ENCODE results near the gene NTSR1. TPM values are rescaled to one million over a fixed set of nuclear protein-coding genes. Genes with fewer than 3 reads are reported as not detected.

Gene NTSR1
- total RNA-seq, 2 experiments from 2014 or later, result not detected

DNA sequence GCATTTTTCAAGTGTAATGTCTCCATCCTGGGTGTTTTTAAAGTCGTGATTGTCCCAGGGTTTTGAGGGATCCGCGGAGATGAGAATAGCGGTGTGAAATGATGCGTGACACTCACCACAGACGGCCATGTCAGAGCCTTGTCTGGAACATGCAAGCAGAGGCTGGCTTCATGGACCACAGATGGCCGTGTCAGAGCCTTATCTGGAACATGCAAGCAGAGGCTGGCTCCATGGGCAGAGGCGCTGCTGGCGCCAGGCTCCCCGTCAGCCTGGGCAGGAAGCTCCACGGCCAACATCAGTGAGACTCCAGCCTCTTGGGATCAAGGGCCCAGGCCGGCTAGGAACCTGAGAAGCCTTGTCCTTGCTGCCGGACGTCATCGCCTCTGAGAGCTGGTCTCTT is 80.0 kb downstream of the NTSR1 start:
- POLR2A ChIA-PET, result no interaction called here

DNA sequence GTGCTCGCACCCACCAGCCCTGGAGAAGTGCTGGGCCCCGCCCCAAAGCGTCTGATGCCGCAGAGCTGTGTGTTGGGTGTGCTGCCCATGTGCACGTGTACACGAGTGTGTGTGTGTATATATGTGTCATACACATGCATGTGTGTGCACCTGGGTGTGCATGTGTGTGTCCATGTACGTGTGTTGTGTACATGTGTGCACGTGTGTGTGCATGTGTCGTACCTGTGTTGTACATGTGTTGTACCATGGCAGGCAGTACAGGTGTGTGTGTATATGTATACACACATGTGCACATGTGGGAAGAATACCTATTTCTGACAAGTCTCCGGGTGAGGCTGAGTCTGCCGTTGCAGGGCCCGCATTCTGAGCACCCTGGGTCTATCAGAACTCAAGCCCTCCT is 81.4 kb downstream of the NTSR1 start:
- ChIA-PET POLR2A (no interaction called here), CTCF (interaction anchor here (0.9 to 1.3 kb wide), 2 partner anchors 148 to 380 kb away, joined by 3 read pairs; partner anchors contain the start of gene SLCO4A1)

More for the DNA sequence above, 80.0 kb downstream of the NTSR1 start:
- CTCF ChIA-PET, result interaction anchor here (0.7 to 1.6 kb wide), 3 partner anchors 19 to 172 kb away, joined by 3 read pairs; no protein-coding TSS in a partner anchor

DNA sequence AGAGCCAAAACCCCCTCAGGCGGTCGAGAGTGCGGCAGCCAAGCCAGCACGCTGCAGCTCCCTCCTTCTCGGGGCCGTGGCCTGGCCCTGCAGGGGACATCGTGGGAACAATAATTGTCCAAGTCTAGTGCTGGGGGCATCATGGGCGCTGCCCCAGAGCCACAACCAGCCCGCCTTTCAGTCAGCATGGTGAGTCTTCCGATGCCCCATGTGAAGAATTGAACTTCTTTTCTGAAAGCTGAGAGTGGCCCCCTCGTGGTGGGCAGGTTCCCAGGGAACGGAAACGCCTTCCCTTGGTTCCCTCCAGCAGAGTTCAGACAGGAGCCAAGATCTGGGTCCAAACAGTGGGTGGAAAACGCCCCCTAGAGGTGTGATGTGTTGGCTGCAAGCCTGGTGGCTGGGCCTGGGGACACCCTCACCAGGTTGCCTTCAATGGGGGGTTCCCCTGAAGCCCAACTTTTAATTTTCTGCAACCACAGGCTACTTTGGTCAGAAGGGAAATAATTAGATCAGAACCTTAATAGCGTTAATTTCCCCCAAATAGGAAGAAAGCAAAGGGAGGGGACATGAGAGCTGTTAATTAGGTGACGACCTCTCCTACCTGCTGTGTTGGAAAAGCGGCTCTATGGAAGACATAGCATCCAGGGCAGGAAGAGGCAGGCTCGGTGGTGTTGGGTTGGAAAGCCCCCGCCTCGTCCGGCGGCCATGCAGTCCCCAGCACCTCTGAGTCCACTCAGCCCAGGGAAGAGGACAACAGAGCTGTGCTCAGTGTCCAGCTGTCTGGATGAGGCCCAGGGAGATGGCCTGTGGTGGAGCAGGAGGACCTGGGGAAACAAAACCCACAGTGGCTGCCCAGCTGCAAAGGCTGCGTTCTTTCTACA is 82.9 kb downstream of the NTSR1 start:
- ChIA-PET CTCF (interaction anchor here (0.7 to 2.3 kb wide), 26 partner anchors 9 to 290 kb away, joined by 3 to 21 read pairs (median 4); partner anchors contain the start of genes NTSR1 and SLCO4A1), POLR2A (no interaction called here)

DNA sequence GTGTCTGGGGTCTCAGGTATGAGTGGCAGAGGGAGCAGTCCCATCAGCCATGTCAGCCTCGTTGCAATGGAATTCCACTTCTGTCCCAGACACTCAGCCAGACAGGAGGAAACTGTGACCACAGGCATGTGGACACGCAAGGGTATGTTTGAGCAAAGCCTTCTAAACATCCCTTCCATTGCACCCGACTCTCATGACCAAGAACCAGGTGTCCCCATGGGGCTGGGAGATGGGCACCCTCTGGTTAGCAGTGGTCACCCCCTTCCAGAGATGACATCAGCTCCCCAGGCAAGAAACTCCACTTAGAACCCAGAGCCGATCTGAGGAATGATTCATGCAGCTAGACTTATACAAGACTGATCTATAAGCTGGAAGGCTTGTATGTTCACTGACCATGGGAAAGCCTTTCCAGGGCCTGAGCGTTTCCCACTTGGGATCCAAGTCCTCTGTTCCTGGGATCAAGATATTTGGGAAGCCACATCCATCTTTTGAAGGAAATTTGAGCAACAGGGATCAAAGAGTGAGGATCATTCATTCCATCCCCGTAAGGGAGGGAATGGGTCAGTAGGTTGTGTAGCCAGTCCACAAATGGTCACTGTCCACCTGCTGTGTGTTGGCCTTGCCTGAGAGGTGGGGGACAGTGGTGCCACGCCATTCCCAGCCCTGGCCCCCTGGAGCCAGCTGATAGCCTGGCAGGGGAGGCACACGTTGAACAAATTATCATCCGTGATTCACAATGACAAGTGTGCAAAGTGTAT is 83.7 kb downstream of the NTSR1 start:
- ChIA-PET POLR2A (interaction anchor here (0.6 kb wide), 1 partner anchor 52 kb away, joined by 3 read pairs; no protein-coding TSS in a partner anchor), CTCF (interaction anchor here (0.7 to 2.3 kb wide), 16 partner anchors 11 to 175 kb away, joined by 3 to 21 read pairs (median 4); partner anchors contain the start of gene NTSR1)

DNA sequence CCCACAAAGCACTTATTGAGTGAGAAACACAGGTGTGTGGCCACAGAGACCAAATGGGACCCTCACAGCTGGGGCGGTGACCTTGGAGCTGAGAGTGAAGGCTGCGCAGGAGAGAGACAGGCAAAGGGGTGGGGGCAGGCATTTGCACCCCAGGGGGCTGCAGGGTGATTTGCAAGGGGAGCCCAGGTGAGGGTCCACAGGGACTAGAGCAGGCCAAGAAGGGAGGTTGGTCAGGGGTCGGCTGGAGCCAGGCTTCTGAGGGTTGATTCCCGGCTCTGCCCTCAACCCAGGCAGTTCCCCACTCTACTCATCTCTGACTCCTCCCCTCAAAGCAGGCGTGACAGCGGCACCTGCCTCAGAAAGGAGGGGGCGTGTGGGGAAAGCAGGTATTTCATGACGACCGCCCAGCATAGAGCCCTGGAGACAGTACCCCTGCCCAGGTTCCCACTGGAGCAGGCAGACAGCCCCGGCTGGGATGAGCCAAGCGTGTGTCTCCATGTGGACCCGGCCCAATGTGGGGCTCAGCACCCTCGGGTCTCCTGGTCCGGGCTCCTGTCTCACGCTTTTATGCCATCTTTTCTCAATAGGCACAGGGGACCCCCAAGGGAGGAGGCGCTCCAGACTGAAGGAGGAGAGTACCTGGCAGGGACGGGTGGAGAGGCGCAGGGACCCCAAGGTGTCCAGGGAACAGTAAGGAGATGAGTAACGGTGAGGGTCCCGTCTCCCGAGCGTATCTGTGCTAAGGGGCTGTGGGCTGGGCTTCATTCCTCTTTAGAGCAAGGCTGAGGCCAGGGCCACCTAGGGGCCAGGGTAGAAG is 84.5 kb downstream of the NTSR1 start:
- ChIA-PET CTCF (interaction anchor here (1.0 to 4.6 kb wide), 11 partner anchors 15 to 383 kb away, joined by 3 to 21 read pairs (median 3); partner anchors contain the start of gene SLCO4A1), POLR2A (interaction anchor here (0.6 to 1.4 kb wide), 2 partner anchors 53 to 65 kb away, joined by 3 read pairs; no protein-coding TSS in a partner anchor)

DNA sequence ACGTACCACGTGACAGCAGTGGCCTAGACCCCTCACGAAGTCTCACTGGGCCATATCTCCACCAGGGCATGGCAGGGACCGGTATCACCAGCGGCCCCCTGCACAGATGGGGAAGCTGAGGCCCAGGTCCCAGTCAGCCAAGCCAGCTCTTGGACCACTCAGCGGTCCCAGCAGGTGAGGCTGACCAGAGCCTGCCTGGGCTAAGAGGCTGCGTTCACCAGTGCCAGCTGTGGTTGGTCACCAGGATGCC is 85.0 kb downstream of the NTSR1 start:
- CTCF ChIA-PET, result interaction anchor here (1.0 to 4.6 kb wide), 7 partner anchors 11 to 383 kb away, joined by 3 to 20 read pairs (median 4); partner anchors contain the start of genes OGFR and SLCO4A1

DNA sequence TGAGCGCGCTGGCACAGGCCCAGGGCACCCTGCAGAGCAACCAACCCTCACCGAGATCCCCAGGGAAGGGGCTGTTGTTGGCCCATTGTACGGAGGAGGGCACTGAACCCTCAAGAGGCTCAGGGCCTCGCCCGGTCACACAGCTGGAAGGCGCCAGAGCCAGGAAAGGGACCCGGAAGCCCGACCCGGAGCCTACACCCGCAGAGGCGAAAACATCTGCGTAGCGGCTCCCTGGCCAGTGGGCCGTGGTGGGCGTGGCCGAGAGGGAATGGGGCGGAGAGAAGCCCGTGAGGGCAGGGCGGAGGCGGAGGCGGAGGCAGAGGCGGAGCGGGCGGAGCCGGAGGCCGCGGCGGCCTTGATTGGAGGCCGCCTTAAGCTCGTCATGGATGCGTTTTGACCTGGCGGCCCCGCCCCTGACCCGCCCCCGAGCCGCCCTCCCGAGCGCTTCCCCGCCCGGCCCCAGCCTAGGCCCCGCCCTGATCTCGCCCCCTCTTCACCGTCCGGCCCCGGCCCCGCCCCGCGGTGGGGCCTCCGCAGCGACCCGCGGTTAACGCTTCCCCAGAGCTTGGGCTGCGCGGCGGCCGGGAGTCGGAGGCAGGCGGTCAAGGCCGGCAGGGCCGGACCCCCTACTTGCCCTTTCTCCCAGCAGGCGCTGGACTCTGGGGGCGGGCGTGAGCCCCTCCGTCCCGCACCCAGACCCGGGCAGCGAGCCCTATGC is 85.5 kb downstream of the NTSR1 start:
- CTCF ChIA-PET, result interaction anchor here (0.9 to 4.6 kb wide), 9 partner anchors 10 to 384 kb away, joined by 3 to 20 read pairs (median 4); partner anchors contain the start of genes OGFR and SLCO4A1

More for the DNA sequence above, 85.0 kb downstream of the NTSR1 start:
- POLR2A ChIA-PET, result interaction anchor here (1.4 to 2.2 kb wide), 3 partner anchors 11 to 152 kb away, joined by 3 to 7 read pairs (median 4); partner anchors contain the start of genes OGFR and SLCO4A1

DNA sequence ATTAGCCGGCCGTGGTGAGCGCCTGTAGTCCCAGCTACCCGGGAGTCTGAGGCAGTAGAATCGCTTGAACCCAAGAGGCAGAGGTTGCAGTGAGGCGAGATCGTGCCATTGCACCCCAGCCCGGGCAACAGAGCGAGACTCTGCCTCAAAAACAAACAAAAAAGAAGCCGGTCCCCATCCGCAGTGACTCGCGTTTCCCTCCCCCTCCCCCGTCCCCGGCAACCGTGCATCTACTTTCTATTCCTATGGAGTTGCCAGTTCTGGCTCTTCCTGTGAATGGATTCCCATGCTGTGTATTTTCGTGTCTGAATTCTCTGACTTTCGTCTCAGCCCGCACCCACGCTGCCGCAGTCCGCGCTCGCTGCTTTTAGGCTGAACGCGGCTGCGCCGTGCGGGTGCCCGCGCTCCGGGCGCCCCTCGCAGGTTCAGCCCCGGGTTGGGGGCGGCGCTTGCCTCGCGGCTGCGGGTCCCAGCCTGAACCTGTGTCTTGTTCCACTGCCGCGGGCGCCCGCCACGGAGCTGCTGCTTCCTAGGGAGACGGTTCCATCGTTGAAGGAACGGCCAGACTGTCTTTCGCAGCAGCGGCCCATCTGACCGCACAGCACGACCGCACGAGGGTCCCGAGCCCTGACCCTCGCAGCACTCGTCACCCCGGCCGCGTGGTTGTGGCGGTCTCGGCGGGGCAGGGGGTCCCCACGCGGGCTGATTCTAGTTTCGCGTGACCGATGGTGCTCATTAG is 86.6 kb downstream of the NTSR1 start:
- ChIA-PET CTCF (interaction anchor here (1.2 to 4.6 kb wide), 3 partner anchors 13 to 192 kb away, joined by 4 to 20 read pairs (median 5); no protein-coding TSS in a partner anchor), POLR2A (interaction anchor here (0.6 to 2.2 kb wide), 4 partner anchors 10 to 225 kb away, joined by 4 to 7 read pairs (median 4); partner anchors contain the start of genes OGFR and SLCO4A1)

More for the DNA sequence above, 85.5 kb downstream of the NTSR1 start:
- POLR2A ChIA-PET, result interaction anchor here (0.6 to 2.2 kb wide), 5 partner anchors 11 to 152 kb away, joined by 3 to 7 read pairs (median 4); partner anchors contain the start of genes OGFR and SLCO4A1

DNA sequence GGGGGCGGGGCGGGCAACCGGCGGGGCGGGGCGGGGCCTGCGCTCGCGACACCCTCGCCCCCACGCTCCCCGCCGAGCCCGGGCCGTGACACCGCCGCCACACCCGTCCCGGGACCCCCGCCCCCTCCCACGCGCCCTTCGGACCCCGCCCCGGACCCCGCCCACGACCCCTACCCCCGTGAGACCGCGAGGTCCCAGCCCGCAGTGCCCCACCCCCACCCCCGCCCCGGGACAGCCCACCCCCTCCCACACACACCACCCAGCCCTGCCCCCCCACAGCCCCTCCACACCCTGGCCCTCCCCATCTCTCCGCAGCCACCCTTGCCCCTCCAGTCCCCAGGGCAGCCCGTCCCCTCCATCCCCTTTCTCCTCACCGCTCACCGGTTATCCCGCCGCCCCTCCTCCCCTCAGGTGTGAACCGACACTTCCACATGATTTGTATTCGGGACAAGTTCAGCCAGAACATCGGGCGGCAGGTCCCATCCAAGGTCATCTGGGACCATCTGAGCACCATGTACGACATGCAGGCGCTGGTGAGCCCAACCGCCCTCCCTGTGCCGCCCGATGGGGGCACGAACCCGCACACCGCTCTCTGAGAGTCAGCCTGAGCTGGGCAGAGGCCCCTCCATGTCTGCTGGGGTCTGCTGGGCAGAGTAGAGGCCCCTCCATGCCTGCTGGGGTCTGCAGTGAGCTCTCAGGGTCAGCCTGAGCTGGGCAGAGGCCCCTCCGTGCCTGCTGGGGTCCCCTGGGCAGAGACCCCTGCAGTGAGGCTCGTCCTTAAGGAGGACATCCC is 88.3 kb downstream of the NTSR1 start:
- CTCF ChIA-PET, result interaction anchor here (4.6 kb wide), 1 partner anchor 11 kb away, joined by 20 read pairs; no protein-coding TSS in a partner anchor
- POLR2A ChIA-PET, result interaction anchor here (1.0 kb wide), 1 partner anchor 11 kb away, joined by 3 read pairs; no protein-coding TSS in a partner anchor

DNA sequence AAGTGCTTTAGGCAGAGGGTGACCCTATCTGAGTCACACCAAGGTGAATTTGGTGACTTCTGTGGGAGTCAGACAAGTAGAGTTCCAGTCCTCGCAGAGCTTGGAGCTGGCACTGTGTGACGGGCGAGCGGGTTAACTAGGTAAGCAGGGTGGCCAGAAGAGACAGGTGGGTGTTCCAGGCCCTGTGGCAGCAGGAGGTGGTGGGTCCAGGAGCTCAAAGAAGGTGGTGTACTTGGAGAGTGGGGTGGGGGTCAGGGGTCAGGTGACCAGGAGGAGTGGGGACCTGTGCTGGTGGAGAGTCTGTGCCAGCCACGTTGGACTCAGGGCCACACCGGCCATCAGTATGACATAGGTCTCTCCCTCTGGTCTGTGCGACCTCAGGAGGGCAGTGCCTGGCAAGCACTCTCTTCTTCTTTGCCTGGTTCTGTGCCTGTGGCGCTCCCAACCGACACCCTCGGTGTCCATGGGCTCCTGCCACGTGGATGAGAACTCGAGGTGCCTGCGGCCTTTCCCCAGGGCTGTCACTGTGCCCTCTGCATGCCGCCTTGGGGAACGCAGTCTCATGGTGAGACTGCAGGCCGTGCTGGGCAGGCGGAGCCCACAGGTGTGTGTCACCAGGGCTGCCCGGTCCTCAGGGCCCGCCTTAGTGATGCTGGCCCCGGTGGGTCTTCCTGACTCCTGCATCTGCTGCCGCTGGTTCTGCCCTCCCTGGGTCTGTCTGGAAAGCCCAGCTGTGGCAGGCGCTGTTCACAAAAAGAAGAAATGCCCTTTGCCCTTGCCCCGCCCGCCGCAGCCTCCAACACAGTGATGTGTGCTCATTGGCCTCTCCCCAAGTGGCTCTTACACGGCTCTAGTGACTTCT is 89.3 kb downstream of the NTSR1 start:
- POLR2A ChIA-PET, result no interaction called here

DNA sequence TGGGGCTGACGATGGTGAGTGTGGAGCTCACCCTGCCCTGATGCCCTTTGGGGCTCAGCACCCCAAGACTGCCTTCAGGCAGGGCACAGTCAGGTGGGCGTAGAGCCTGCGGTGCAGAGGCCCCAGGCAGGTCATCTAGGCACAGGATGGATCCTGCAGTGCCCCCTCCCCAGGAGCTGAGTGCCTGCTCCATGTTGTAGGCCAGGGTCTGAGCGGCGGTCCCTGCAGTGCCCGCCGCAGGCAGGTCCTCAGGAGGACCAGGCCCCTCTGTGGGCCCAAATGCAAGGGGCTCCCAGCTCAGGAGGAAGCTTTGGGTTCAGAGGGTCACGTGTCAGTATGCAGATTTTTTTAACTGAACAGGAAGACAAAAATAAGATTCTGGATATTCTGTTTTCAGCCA is 90.4 kb downstream of the NTSR1 start:
- POLR2A ChIA-PET, result no interaction called here

More for the DNA sequence above, 89.3 kb downstream of the NTSR1 start:
- CTCF ChIA-PET, result interaction anchor here (4.6 kb wide), 1 partner anchor 10 kb away, joined by 20 read pairs; no protein-coding TSS in a partner anchor

DNA sequence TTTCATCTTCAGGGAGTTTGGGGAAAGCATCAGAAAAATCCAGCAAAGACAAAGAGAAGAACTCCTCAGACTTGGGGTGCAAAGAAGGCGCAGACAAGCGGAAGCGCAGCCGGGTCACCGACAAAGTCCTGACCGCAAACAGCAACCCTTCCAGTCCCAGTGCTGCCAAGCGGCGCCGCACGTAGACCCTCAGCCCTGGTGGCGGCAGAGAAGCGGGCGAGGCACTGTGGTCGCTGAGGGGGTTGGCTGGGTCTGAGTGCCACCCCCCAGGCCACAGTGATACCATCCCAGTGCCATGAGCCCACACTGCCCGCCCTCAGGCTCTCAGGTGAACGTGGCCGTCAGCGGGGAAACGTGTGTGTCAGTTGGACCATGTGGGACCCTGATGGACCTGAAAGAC is 90.8 kb downstream of the NTSR1 start:
- CTCF ChIA-PET, result interaction anchor here (0.6 to 0.9 kb wide), 2 partner anchors 9 to 611 kb away, joined by 3 read pairs; no protein-coding TSS in a partner anchor
- POLR2A ChIA-PET, result no interaction called here

More for the DNA sequence above, 90.4 kb downstream of the NTSR1 start:
- CTCF ChIA-PET, result interaction anchor here (0.6 to 0.9 kb wide), 2 partner anchors 9 to 611 kb away, joined by 3 read pairs; no protein-coding TSS in a partner anchor

DNA sequence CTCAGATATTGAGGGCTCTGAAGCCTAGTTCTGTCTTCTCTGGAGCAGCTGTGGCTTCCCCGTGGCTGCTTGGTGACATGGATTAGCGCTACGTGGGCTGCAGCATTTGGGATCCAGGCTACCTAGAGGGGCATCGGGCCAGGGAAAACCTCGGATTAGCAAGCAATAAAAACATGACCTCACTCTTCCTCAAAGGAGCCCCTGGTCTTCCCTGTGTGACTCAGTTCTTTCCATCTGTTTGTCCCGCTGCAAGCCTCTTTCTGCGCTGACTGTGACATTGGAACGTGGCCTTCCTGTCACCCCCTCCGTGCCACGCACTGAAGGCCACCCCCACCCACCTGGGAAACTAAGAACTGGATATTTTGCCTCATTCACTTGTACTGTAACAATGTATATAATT is 91.2 kb downstream of the NTSR1 start:
- ChIA-PET CTCF (interaction anchor here (0.6 kb wide), 1 partner anchor 612 kb away, joined by 3 read pairs; no protein-coding TSS in a partner anchor), POLR2A (no interaction called here)

DNA sequence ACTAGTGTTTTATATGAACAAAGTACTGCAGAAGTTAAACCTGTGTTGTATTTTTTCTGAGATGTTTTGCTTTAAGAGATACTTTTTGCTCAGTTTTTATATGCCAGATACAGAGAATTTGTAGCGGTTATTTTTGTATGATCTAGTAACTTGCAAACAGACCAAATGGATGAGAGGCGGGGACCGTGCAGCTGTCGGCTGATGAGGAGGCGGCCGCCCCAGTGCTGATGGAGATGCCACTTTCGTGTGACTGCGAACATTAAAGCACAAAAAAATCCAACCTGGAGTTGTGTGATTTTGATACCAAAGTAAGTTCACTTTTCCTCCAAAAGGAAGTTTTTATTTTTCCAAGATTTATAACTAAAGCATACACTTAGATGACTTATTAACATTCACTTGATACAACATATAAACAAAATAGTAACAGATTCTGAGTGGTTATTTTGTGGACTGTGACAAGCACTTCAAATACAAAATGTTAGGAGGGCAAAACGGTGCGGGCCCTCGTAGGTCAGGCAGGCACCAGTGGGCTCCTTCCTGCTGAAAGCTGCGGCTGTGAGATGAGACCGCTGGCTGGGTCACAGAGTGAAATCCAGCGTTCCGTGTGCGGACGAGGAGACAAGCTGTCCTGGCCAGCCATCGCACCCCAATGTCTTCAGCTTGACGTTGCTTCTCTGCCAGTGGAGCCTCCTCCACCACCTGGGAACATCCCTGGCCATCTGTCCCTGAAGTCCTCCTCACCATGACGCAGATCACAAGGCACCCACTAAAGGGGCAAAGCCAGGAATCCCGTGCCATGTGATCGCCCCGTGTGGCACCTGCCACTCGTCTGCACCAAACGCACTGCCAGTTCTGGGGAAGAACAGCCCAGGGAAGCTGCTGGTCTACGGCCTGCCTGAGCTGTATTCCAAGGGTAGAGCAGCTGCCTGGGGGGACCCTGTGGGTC is 92.0 kb downstream of the NTSR1 start:
- ChIA-PET CTCF (no interaction called here), POLR2A (no interaction called here)

All from activated CD8-positive, alpha-beta memory T cell treated with anti-CD3 and anti-CD28 coated beads for 36 hours (primary cell).